Activated naive CD4-positive, alpha-beta T cell treated with anti-CD3 and anti-CD28 coated beads for 36 hours (primary cell): ENCODE data around the gene ZNF598. TPM values are rescaled to one million over a fixed set of nuclear protein-coding genes. Genes with fewer than 3 reads are reported as not detected.
A peak's percentile ranks its signal among the peaks of the same experiment; 100 is the strongest.

ENCODE experiments used
- CTCF ChIA-PET: fragments of 350-600 bp; sonication (Branson Sonifier 250); formaldehyde crosslinking; loops from one replicate; lab custom pipeline; 2021; ENCODE audit warnings: antibody characterized with exemption; lab: Charles Lee
- DNase-seq: peaks from one replicate; pipeline ENCODE4 v3.0.0-alpha.2; 2020
- H3K27ac Mint-ChIP-seq: one replicate; pipeline ENCODE4 v1.8.0; 2021; ENCODE audit warnings: mild to moderate bottlenecking, mixed read lengths
- H3K27me3 Mint-ChIP-seq: one replicate; pipeline ENCODE4 v1.8.0; 2021; ENCODE audit warnings: low read depth, mixed read lengths
- H3K36me3 Mint-ChIP-seq: one replicate; pipeline ENCODE4 v1.8.0; 2021; ENCODE audit warnings: low read depth, mixed read lengths
- H3K4me1 Mint-ChIP-seq: one replicate; pipeline ENCODE4 v1.8.0; 2021; ENCODE audit warnings: low read depth, mixed read lengths
- H3K4me3 Mint-ChIP-seq: one replicate; pipeline ENCODE4 v1.8.0; 2021; ENCODE audit warnings: mild to moderate bottlenecking, moderate library complexity, mixed read lengths
- H3K9me3 Mint-ChIP-seq: one replicate; pipeline ENCODE4 v1.8.0; 2021; ENCODE audit warnings: mixed read lengths
- intact Hi-C: fragments of 100-400 bp; cut with micrococcal nuclease; formaldehyde crosslinking; loops from one replicate; pipeline ENCODE4 v1.15.1; 2023
- total RNA-seq, 2 experiments: library from RNA; stranded (reverse); gene quantifications; one replicate each; pipeline ENCODE4 v1.2.3, GENCODE V29; 2021

Gene ZNF598
- 10 to 100 TPM; 88.8 to 93.5 TPM for total RNA-seq

- Mint-ChIP-seq H3K4me1 (peaks cover 39% of the 10 kb centered on the region), H3K27ac (peak within 1 kb of the TSS; percentile 89), H3K9me3 (no peaks in the 10 kb centered on the region), H3K27me3 (no peaks in the 10 kb centered on the region), H3K36me3 (peaks cover 30% of the 10 kb centered on the region), H3K4me3 (peak within 1 kb of the TSS; percentile 88)
- CTCF ChIA-PET = no interaction called here
- intact Hi-C loops = loop anchor here (1.0 to 5.0 kb wide), 3 partner anchors 18 to 153 kb away; partner anchors contain the start of gene RPS2
- peak; percentile 77 for DNase-seq
Observed at GRCh38 chr16:2009791-2010510, at the start of gene ZNF598. TSS of gene ZNF598 (minus strand) at chr16:2009821.

- Mint-ChIP-seq H3K4me3 (no peak overlapping the region), H3K36me3 (peaks cover 10% of the 10 kb centered on the region), H3K27me3 (no peaks in the 10 kb centered on the region), H3K9me3 (no peaks in the 10 kb centered on the region), H3K4me1 (no peaks in the 10 kb centered on the region), H3K27ac (no peak overlapping the region)
- no peak for DNase-seq
- intact Hi-C loops = no loop called here
- CTCF ChIA-PET = no interaction called here
Observed at GRCh38 chr16:2058872-2059271, 49.3 kb upstream of the ZNF598 start.

GRCh38 chr16:2058420-2058819, 48.8 kb upstream of the ZNF598 start:
- CTCF ChIA-PET = no interaction called here
- intact Hi-C loops = no loop called here
- Mint-ChIP-seq H3K4me3 (no peak overlapping the region), H3K36me3 (peaks cover 7% of the 10 kb centered on the region), H3K27ac (no peak overlapping the region), H3K9me3 (no peaks in the 10 kb centered on the region), H3K4me1 (no peaks in the 10 kb centered on the region), H3K27me3 (no peaks in the 10 kb centered on the region)
- DNase-seq = no peak

GRCh38 chr16:2057438-2057837, 47.8 kb upstream of the ZNF598 start:
- CTCF ChIA-PET = no interaction called here
- Mint-ChIP-seq H3K27me3 (no peaks in the 10 kb centered on the region), H3K36me3 (peaks cover 7% of the 10 kb centered on the region), H3K4me3 (no peak overlapping the region), H3K27ac (no peak overlapping the region), H3K9me3 (no peaks in the 10 kb centered on the region), H3K4me1 (no peaks in the 10 kb centered on the region)
- intact Hi-C loops = no loop called here
- DNase-seq = no peak

DNA sequence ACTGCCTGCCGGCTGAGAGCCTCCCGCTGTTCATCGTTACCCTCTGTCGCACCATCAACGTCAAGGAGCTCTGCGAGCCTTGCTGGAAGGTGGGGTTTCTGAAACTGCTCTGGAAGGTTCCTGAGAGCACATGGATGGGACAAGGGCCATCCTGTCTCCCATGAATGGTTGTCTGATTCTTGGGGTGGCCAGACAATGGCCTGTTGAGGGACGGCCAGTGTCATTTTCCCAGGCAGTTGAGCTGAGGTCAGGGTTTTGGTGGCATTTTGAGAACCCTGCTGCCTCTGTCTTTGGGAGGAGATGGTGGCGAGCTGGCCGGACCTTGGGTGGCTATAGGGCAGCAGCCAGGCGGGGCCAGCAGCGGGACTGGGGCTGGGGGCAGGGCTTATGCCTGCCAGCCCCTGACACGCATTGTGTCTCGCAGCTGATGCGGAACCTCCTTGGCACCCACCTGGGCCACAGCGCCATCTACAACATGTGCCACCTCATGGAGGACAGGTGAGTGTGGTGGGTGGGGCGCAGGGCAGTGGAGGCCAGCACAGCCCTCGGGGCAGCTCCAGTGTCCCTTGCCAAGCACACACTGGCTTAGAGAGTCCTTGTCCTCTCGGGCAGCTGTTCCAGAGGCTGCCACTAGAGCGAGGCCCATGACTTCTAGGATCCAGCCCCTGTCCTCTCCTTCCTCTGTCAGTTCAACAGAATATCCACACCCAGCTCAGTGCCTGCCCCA, 47.2 kb upstream of the ZNF598 start:
- Mint-ChIP-seq H3K9me3 (no peaks in the 10 kb centered on the region), H3K27ac (no peak overlapping the region), H3K36me3 (peaks cover 7% of the 10 kb centered on the region), H3K4me3 (no peak overlapping the region), H3K27me3 (no peaks in the 10 kb centered on the region), H3K4me1 (no peaks in the 10 kb centered on the region)
- no peak for DNase-seq
- CTCF ChIA-PET = interaction anchor here (0.6 kb wide), 1 partner anchor 15 kb away, joined by 3 read pairs; no protein-coding TSS in a partner anchor
- intact Hi-C loops = no loop called here

DNA sequence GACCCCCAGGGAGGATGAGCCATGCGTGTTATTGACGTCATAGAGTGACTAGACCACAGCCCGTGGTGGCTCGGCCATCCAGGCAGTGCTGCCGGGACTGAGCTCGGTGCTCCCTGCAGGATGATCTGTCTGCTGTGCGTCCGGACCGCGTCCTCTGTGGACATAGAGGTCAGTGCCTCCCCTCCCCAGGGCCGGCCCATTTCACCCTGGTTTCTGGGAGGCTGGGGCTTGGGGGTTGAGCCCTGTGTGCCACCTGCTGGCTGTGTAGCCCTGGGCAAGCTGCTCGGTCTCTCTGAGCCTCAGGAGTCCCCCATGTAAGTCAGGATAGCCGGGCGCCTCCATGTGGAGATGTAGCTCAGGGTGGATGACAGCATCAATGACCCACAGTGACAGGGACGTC, 46.5 kb upstream of the ZNF598 start:
- intact Hi-C loops = no loop called here
- no peaks in the 10 kb centered on the region for H3K9me3 Mint-ChIP-seq
- no peak for DNase-seq
- no peak overlapping the region for H3K27ac Mint-ChIP-seq
- CTCF ChIA-PET = no interaction called here
- no peak overlapping the region for H3K4me3 Mint-ChIP-seq
- no peaks in the 10 kb centered on the region for H3K27me3 Mint-ChIP-seq
- H3K36me3 Mint-ChIP-seq = peaks cover 6% of the 10 kb centered on the region
- no peaks in the 10 kb centered on the region for H3K4me1 Mint-ChIP-seq

DNA sequence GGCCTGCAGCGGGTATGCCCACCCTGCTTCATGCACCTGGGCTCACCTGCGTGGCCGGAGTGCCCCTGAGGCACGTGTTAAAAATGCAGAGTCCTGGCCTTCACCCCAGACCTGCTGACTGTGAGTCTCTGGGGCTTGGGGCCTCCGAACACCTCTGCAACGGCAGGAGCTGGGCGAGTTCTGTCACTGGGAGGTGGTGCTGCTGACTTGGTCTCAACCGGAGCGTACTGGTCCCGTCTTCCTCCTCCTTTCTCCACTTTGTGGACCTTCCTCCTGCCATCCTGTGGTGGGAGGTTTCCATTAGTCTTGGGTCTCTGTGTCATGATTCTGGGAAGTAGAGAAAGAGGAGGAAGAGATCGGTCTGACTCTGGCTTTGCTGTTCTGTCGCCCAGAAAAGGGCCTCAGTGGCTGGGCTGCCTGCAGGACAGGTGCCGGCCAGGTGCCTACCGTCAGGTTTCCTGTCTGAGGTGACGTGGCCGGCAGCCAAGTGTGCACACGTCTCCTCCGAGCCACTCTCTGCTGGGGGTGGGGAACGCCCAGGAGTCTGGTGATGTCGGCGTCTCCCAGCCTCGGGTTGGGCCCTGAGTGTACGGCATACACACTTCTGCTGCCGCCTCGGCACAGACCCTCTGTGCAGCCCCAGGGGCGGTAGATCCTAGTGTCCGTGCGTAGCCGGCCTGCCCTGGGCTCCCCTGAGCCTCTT, 45.1 kb upstream of the ZNF598 start:
- H3K4me3 Mint-ChIP-seq = no peak overlapping the region
- CTCF ChIA-PET = no interaction called here
- no peaks in the 10 kb centered on the region for H3K4me1 Mint-ChIP-seq
- no peaks in the 10 kb centered on the region for H3K9me3 Mint-ChIP-seq
- no peaks in the 10 kb centered on the region for H3K27me3 Mint-ChIP-seq
- intact Hi-C loops = no loop called here
- peaks cover 6% of the 10 kb centered on the region for H3K36me3 Mint-ChIP-seq
- H3K27ac Mint-ChIP-seq = no peak overlapping the region
- no peak for DNase-seq

DNA sequence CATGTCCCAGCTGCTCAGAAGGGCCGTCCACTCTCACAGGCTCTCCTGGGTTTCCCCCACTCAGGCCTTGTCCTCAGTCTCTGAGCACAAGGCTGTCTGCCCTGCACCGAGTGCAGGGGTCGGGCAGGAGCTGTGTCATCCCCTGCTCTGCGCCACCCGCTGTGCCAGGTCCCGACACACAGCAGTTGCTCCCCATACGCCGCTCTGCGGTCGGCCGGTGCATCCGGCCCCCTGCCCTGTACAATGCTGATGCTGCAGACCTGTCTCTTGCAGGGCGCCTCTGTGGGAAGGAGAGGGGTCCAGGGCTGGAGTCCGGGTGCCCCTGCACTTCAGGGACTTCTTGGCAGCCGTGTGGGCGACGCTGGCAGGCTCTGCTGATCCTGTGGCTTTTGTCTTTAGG, 44.3 kb upstream of the ZNF598 start:
- intact Hi-C loops = no loop called here
- H3K4me1 Mint-ChIP-seq = peaks cover 4% of the 10 kb centered on the region
- CTCF ChIA-PET = no interaction called here
- H3K4me3 Mint-ChIP-seq = no peak overlapping the region
- H3K27ac Mint-ChIP-seq = no peak overlapping the region
- peaks cover 6% of the 10 kb centered on the region for H3K36me3 Mint-ChIP-seq
- no peaks in the 10 kb centered on the region for H3K9me3 Mint-ChIP-seq
- DNase-seq = no peak
- H3K27me3 Mint-ChIP-seq = no peaks in the 10 kb centered on the region

DNA sequence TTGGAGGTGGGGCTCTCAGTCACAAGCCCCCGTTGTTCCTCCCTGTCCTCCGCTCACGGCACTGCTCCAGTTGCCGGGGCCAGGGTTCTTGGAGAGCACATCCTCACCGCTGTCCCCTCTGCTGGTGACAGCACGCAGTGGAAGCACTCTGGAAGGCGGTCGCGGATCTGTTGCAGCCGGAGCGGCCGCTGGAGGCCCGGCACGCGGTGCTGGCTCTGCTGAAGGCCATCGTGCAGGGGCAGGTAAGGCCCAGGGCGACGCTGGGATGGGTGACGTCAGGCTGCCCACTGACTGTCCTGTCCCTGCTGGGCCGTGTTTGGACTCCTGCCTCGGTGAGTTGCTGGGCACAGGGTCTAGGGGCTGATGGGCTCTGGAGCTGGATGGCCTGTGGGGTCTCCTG, 43.6 kb upstream of the ZNF598 start:
- no peaks in the 10 kb centered on the region for H3K9me3 Mint-ChIP-seq
- no peaks in the 10 kb centered on the region for H3K27me3 Mint-ChIP-seq
- H3K36me3 Mint-ChIP-seq = peaks cover 6% of the 10 kb centered on the region
- no peak overlapping the region for H3K27ac Mint-ChIP-seq
- no peak for DNase-seq
- CTCF ChIA-PET = interaction anchor here (0.6 kb wide), 1 partner anchor 331 kb away, joined by 3 read pairs; no protein-coding TSS in a partner anchor
- intact Hi-C loops = no loop called here
- H3K4me3 Mint-ChIP-seq = no peak overlapping the region
- peaks cover 11% of the 10 kb centered on the region for H3K4me1 Mint-ChIP-seq

DNA sequence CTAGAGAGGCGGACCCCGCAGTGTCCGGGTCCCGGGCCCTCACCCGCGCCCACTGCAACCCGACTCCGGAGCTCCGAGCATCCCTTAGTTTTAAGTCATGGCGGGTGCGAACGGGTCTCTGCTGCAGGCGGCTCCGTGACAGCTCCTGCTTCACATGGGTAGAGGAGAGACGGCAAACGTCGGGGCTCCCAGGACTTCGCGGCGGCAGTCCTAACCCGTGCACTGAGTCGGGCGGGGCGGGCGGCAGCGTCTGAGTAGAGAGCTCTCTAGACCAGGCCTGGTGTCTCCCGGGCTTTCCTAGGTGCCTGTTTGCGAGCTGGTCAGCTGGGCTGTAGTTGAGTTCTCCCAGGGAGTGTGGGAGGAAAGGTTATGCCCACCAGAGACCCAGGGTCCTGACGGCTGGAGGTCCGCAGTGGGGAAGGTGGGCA, 38.5 kb upstream of the ZNF598 start:
- Mint-ChIP-seq H3K9me3 (no peaks in the 10 kb centered on the region), H3K36me3 (peaks cover 2% of the 10 kb centered on the region), H3K4me3 (peak overlapping the region; percentile 93), H3K27me3 (no peaks in the 10 kb centered on the region), H3K27ac (peak overlapping the region; percentile 61), H3K4me1 (peaks cover 16% of the 10 kb centered on the region)
- peak; percentile 36 for DNase-seq
- CTCF ChIA-PET = interaction anchor here (0.6 to 1.3 kb wide), 6 partner anchors 18 to 168 kb away, joined by 3 to 5 read pairs (median 4); partner anchors contain the start of gene PKD1
- intact Hi-C loops = loop anchor here (2.0 to 5.0 kb wide), 2 partner anchors 77 to 974 kb away; partner anchors contain the start of genes HCFC1R1, THOC6 and TNFRSF12A

DNA sequence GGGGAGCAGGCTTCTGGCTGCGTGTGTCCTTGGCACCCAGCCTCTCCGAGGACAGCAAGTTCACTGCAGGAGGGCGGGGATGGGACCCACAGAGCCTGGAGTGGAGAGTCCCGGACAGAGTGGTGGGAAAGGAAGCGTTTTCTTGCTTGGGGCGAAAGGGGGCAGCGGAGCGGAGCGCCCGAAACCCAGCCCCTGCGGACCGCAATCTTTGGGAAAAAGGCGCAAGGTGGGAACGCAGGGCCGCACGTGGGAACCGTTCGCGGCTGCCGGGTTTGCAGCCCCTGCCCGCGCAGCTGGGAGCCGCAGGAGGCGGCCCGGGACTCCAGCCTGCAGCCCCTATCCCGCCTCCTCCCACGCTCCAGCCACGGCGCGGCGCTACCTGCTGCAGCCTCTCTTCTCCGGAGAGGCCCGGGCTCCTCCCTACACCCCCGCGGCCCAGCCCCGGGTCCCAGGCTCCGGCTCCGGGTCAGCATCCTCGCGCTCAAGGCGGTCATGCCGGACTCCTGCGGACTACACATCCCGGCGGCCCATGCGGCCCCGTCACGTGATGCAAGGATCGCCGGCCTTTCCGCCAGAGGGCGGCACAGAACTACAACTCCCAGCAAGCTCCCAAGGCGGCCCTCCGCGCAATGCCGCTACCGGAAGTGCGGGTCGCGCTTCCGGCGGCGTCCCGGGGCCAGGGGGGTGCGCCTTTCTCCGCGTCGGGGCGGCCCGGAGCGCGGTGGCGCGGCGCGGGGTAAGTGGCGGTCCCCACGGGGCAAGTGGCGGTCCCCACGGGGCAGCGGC, 37.9 kb upstream of the ZNF598 start, which contains the start of the genes NTHL1 and TSC2:
NTHL1 (minus strand) TSS at position 505 of the 786 bp plus-strand sequence; CDS start at position 494, 11 bp downstream.
TSC2 (plus strand) TSS at position 656 of the 786 bp plus-strand sequence. CDS start 631 bp downstream, outside the sequence.
- Mint-ChIP-seq H3K4me3 (peak within 1 kb of the TSS; percentile 93), H3K27me3 (no peaks in the 10 kb centered on the region), H3K4me1 (peaks cover 16% of the 10 kb centered on the region), H3K36me3 (peaks cover 2% of the 10 kb centered on the region), H3K27ac (peak within 1 kb of the TSS; percentile 61), H3K9me3 (no peaks in the 10 kb centered on the region)
- DNase-seq = peak; percentile 95
- intact Hi-C loops = loop anchor here (1.0 to 5.0 kb wide), 4 partner anchors 19 to 975 kb away; partner anchors contain the start of genes HCFC1R1, THOC6, TNFRSF12A and TRAF7
- CTCF ChIA-PET = interaction anchor here (0.6 to 1.6 kb wide), 8 partner anchors 17 to 168 kb away, joined by 3 to 5 read pairs (median 4); partner anchors contain the start of gene PKD1
